Fibroblast of lung (primary cell): ENCODE results near the gene TMEM269. TPM values are rescaled to one million over a fixed set of nuclear protein-coding genes. Genes with fewer than 3 reads are reported as not detected.

Experiments
- DNase-seq, 2 donors: peaks; one replicate each; pipeline versions ENCODE4 v3.0.0 to v3.0.0-alpha.2; 2010; ENCODE audit warnings: low read depth in 2 of 2
- H2AFZ ChIP-seq: 2 replicates; pipeline ENCODE4 v1.5.1; 2012; ENCODE audit warnings: low read length, control low read depth, inconsistent platforms
- H3K27ac ChIP-seq: 2 replicates; pipeline ENCODE4 v1.5.1; 2011; ENCODE audit warnings: low read length, control low read depth; ENCODE audit not compliant: insufficient read depth
- H3K27me3 ChIP-seq: 2 replicates; pipeline ENCODE4 v1.5.1; 2011; ENCODE audit warnings: mild to moderate bottlenecking, low read length; ENCODE audit not compliant: control insufficient read depth, insufficient read depth
- H3K36me3 ChIP-seq: 2 replicates; pipeline ENCODE4 v1.5.1; 2011; ENCODE audit warnings: low read length; ENCODE audit not compliant: control insufficient read depth, insufficient read depth
- H3K4me1 ChIP-seq: 2 replicates; pipeline ENCODE4 v1.5.1; 2011; ENCODE audit warnings: low read length; ENCODE audit not compliant: control insufficient read depth, insufficient read depth; ENCODE audit errors: extremely low read depth
- H3K4me2 ChIP-seq: 2 replicates; pipeline ENCODE4 v1.5.1; 2011; ENCODE audit warnings: low read length, control low read depth; ENCODE audit not compliant: insufficient read depth; ENCODE audit errors: extremely low read depth
- H3K4me3 ChIP-seq, 4 experiments: fragments of 200-600 bp in 1 of 4; sonication (generic) in 1 of 4; replicated peaks in 1 of 4; 2 replicates each; pipeline ENCODE4 v1.5.1; 2011 to 2016; ENCODE audit warnings: low read length in 4 of 4, low read depth in 3 of 4, mild to moderate bottlenecking in 3 of 4, control low read depth in 2 of 4, inconsistent platforms in 1 of 4, mixed read lengths in 1 of 4; ENCODE audit not compliant: insufficient read depth in 1 of 4; ENCODE audit errors: control extremely low read depth in 1 of 4
- H3K79me2 ChIP-seq: 2 replicates; pipeline ENCODE4 v1.5.1; 2012; ENCODE audit warnings: mild to moderate bottlenecking, low read length, inconsistent platforms; ENCODE audit not compliant: control insufficient read depth, insufficient read depth
- H3K9ac ChIP-seq: 2 replicates; pipeline ENCODE4 v1.5.1; 2011; ENCODE audit warnings: mild to moderate bottlenecking, low read length, control low read depth; ENCODE audit not compliant: insufficient read depth
- H3K9me3 ChIP-seq: 2 replicates; pipeline ENCODE4 v1.5.1; 2012; ENCODE audit warnings: low read depth, low read length; ENCODE audit not compliant: control insufficient read depth, insufficient read depth
- H4K20me1 ChIP-seq: 2 replicates; pipeline ENCODE4 v1.5.1; 2011; ENCODE audit warnings: low read length; ENCODE audit not compliant: control insufficient read depth, insufficient read depth; ENCODE audit errors: extremely low read depth
- EZH2 ChIP-seq: IDR thresholded peaks from 2 replicates; pipeline ENCODE4 v1.5.1; 2012; ENCODE audit warnings: low read length, control low read depth, mild to moderate bottlenecking; ENCODE audit errors: missing control alignments
- polyA plus RNA-seq, 2 donors: library from polyadenylated mRNA; depleted of rRNA in 1 of 2; stranded (reverse) in 1 of 2; unstranded in 1 of 2; fragments of >200 nt; gene quantifications; 2 replicates each; pipeline ENCODE4 v1.2.1, GENCODE V29; 2011 to 2012; ENCODE audit warnings: missing spikeins in 1 of 2
- total RNA-seq: library from RNA; depleted of rRNA; stranded (reverse); fragments of >200 nt; gene quantifications from 2 replicates; pipeline ENCODE4 v1.2.1, GENCODE V29; 2014
- TF ChIP-seq, protein P1 (sequence below), 2 donors: IDR thresholded peaks in 1 of 2; conservative IDR thresholded peaks in 1 of 2; 1 replicate in 1 of 2; 2 replicates in 1 of 2; pipeline ENCODE4 v1.5.1; 2011 to 2012; ENCODE audit warnings: low read length in 2 of 2, control low read depth in 1 of 2, inconsistent platforms in 1 of 2, low read depth in 1 of 2, mild to moderate bottlenecking in 1 of 2

TMEM269 gene
- total and polyA plus RNA-seq, 2 donors (not counting 1 experiment from before 2014, with no cell fraction given): 0.10 to 0.17 TPM

DNA sequence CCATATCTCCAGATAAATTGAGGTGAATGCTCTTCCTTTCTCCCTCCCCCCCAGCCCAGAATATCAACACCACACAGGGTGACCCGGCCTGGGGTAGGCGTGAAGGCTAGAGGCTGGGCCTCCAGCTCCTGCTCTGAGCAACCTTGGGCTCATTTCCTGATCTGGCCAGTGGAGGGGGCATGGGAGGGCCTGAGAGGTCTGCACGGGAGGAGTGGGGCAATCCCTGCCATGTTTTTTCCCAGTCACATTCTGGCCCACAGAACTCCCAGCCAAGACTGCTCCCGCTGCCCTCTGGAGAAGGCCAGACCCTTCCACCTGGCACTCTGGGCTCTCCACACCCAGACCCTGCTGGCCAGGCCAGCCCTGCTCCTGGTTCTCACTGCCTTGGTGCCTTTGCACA lies 48.6 kb upstream of the TMEM269 start:
- Histone ChIP-seq H3K9ac (no peak overlapping the region), H4K20me1 (no peaks in the 10 kb centered on the region), H3K27ac (no peak overlapping the region), H2AFZ (peak overlapping the region; percentile 55), H3K27me3 (no peaks in the 10 kb centered on the region), H3K36me3 (no peaks in the 10 kb centered on the region), H3K4me3 (no peak overlapping the region), H3K9me3 (no peaks in the 10 kb centered on the region), H3K4me1 (no peaks in the 10 kb centered on the region), H3K79me2 (no peaks in the 10 kb centered on the region), H3K4me2 (no peak overlapping the region)
- DNase-seq: peak in 1 of 2 donors; percentile 20
- no peak for TF ChIP-seq EZH2
- TF ChIP-seq, protein P1, sequence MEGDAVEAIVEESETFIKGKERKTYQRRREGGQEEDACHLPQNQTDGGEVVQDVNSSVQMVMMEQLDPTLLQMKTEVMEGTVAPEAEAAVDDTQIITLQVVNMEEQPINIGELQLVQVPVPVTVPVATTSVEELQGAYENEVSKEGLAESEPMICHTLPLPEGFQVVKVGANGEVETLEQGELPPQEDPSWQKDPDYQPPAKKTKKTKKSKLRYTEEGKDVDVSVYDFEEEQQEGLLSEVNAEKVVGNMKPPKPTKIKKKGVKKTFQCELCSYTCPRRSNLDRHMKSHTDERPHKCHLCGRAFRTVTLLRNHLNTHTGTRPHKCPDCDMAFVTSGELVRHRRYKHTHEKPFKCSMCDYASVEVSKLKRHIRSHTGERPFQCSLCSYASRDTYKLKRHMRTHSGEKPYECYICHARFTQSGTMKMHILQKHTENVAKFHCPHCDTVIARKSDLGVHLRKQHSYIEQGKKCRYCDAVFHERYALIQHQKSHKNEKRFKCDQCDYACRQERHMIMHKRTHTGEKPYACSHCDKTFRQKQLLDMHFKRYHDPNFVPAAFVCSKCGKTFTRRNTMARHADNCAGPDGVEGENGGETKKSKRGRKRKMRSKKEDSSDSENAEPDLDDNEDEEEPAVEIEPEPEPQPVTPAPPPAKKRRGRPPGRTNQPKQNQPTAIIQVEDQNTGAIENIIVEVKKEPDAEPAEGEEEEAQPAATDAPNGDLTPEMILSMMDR (conservative IDR thresholded peaks at IDR 0.05 in 1 of 2, IDR thresholded peaks at IDR 0.05 in 1 of 2; ENCODE audit: low read depth in 1 of 2, low read length in 2 of 2): peak in 1 of 2 donors; percentile 52

DNA sequence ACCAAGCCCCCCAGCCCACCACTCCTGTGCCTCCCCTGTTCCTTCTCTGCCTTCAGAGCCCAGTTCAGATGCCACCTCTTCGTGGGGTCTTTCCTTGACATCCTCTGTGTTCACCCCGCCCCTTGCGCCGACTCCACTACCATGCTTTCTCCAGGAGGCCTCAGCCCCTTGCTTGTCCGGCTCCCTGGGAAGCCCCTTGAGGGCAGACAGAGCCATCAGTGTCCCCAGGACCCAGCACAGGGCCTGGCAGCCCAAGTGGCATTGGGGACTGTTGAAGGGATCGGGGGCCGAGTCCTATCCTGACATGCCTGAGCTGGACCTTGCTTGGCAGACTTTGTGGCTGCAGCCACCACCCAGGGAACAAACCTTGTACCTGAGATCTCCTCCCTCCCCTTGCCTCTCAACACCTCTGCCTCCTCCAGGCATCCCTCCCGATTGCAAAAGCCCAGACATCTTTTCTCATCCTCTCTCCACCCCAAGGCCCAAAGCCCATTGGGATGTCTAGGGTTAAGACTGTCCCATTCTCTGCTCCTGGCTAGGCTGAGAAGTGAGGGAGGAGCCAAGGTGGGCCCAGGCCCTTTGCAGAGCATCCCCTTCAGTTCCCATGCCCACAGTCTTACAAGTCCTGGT lies 48.1 kb upstream of the TMEM269 start:
- no peak for DNase-seq
- Histone ChIP-seq H4K20me1 (no peaks in the 10 kb centered on the region), H3K9ac (no peak overlapping the region), H3K4me1 (no peaks in the 10 kb centered on the region), H3K27me3 (no peaks in the 10 kb centered on the region), H2AFZ (peak overlapping the region; percentile 55), H3K27ac (no peak overlapping the region), H3K79me2 (no peaks in the 10 kb centered on the region), H3K9me3 (no peaks in the 10 kb centered on the region), H3K4me2 (no peak overlapping the region), H3K36me3 (no peaks in the 10 kb centered on the region), H3K4me3 (no peak overlapping the region)
- TF ChIP-seq EZH2: no peak
- TF ChIP-seq, protein P1 (conservative IDR thresholded peaks at IDR 0.05 in 1 of 2, IDR thresholded peaks at IDR 0.05 in 1 of 2; ENCODE audit: low read depth in 1 of 2, low read length in 2 of 2): no peak

DNA sequence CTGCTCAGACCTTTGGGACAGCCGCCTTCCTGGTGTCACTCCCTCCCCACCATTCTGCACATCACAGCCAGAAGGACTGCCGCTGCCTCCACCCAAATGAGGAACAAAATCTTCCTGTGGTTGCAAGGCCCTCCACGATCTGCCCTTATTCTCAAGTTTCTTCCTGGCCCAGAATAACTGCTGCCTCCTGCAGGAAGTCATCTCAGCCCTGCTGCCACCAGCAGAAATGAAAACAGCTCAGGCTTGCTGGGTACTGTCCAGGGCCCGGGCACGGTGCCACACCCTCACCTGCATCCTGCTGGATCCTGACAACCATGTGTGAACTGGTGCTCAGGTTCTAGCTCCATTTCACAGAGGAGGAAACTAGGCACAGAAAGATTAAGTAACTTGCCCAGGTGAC lies 47.5 kb upstream of the TMEM269 start:
- H3K4me3 ChIP-seq: no peak overlapping the region
- no peaks in the 10 kb centered on the region for H4K20me1 ChIP-seq
- TF ChIP-seq, protein P1 (conservative IDR thresholded peaks at IDR 0.05 in 1 of 2, IDR thresholded peaks at IDR 0.05 in 1 of 2; ENCODE audit: low read depth in 1 of 2, low read length in 2 of 2): peak in 1 of 2 donors; percentile 7
- no peak for TF ChIP-seq EZH2
- no peaks in the 10 kb centered on the region for H3K79me2 ChIP-seq
- H3K36me3 ChIP-seq: no peaks in the 10 kb centered on the region
- no peak overlapping the region for H3K27ac ChIP-seq
- no peak overlapping the region for H3K4me2 ChIP-seq
- no peak overlapping the region for H3K9ac ChIP-seq
- H3K9me3 ChIP-seq: no peaks in the 10 kb centered on the region
- H3K27me3 ChIP-seq: no peaks in the 10 kb centered on the region
- no peak overlapping the region for H2AFZ ChIP-seq
- no peaks in the 10 kb centered on the region for H3K4me1 ChIP-seq
- DNase-seq: no peak
